Stimulated activated CD8-positive, alpha-beta memory T cell treated with anti-CD3 and anti-CD28 coated beads, Interleukin-2, amount 100 ng/mL, for 1 hour (primary cell): ENCODE results near the gene GUCY2C.
"Not testable (repeated sequence)": the region's sequence is repeated elsewhere in the genome, so short reads cannot be mapped to it uniquely, and the experiment has no call there.

ENCODE experiments used
- DNase-seq, 2 donors: peaks; one replicate each; pipeline ENCODE4 v3.0.0-alpha.2; 2020; ENCODE audit warnings: low read depth in 2 of 2

Gene GUCY2C

DNA sequence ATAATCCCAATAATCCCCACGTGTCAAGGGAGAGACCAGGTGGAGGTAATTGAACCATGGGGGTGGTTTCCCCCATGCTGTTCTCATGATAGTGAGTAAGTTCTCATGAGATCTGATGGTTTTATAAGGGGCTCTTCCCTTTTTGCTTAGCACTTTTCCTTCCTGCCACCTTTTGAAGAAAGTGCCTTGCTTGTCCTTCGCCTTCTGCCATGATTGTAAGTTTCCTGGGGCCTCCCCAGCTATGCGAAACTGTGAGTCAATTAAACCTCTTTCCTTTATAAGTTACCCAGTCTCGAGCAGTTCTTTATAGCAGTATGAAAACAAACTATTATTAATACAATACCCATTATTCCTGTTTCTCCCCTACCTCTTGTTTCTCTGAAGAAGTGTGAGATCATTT lies 14.2 kb downstream of the GUCY2C start:
- DNase-seq, result not testable (repeated sequence)

DNA sequence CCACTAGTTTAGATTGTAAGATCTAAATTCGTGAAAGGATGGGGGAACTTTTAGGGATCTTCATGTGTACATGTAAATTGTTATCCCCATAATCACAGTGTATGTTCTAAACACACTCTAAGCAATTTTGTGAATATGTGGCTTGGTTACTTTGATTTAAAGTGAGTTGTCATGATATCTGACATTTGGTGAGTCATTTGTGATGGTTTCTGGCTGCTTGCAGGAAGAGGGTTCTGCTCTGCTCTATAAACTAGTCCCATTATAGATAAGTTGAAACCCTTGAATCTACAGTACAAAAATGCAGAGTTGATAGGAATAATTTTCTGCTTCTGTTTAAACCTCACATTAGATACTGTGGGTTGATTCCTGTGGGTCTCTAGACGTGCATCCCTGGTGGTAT lies 14.8 kb downstream of the GUCY2C start:
- DNase-seq, result no peak

- DNase-seq, result no peak
Measured at GRCh38 chr12:14681190-14681589, 15.2 kb downstream of the GUCY2C start.

GRCh38 chr12:14678547-14679150 lies 17.8 kb downstream of the GUCY2C start:
- no peak for DNase-seq

DNA sequence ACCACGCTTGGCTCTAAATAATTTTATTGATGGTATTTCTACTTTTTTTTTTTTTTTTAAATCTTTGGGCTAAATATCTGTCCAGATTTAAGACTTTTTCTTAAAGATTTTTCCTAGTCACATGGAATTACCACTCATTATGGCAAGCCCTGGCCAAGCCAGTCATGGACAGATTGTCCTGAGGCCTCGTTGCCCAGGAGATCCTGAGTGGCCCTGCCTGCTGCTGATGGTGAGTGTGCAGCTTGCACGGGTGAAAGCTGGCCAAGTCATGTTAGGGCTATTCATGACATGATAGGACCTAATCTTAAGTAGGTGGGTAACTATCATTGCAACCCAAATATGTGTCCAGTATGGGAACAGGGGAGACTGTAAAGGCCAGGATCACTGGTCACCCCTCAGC lies 27.8 kb downstream of the GUCY2C start:
- DNase-seq, result no peak

DNA sequence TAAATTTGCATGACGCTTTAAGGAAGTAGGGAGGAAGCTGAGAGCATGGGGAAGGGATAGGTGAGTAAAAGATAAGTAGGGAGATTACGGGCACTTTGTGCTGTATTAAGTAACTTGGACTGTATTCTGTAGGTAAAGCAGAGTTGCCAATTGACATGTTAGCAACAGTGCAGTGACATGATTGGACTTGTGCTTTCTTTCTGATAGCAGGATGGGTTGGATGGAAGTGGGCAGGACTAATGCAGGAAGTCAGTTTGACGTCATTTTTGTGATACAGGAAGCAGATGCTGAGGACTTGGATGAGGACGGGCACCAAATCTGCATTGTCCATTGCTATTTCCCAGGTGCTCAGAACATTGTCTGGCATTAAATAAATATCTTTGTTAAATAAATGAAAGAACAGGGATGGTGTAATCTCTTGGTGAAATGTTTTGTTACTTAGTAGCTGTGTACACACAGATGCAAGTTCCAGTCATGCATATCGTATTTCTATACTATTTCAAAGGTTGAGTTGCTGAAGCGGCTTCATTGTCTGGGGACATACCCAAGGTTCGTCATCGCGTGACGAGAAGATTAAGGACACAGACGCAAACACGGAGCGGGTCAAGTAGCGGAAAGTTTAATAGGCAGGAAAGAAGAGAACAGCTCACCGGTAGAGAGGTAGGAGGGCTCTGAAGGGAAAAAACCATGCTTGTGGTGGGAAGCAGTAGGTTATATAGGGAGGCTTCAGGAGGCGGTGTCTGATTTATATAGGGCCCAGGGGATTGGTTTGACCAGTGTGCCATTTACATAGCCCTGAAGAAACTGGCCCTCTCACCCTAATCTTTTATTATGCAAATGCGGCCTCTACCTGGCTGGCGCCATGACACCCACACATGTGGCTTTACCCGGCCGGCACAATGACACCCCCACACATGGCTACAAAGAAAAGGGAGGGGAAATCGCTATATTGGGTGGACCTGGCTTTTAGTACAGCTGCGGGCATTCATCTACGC lies 30.7 kb downstream of the GUCY2C start:
- DNase-seq, result no peak

GRCh38 chr12:14664434-14665023 lies 31.9 kb downstream of the GUCY2C start:
- DNase-seq, result no peak

GRCh38 chr12:14663002-14663401 lies 33.4 kb downstream of the GUCY2C start:
- no peak for DNase-seq

DNA sequence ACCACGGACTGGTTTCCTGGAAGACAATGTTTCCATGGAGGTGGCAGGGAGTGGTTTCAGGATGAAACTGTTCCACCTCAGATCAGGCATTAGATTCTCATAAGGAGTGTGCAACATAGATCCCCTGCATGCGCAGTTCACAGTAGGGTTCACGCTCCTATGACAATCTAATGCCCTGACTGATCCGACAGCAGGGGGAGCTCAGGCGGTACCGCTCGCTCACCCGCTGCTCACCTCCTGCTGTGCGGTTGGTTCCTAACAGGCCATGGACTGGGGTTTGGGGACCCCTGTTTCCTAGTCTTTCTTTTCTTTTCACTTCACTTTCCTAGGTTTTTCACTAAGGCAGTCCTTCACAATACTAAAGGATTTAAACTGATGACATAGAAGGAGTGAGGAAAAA lies 39.6 kb downstream of the GUCY2C start:
- no peak for DNase-seq

GRCh38 chr12:14655284-14655683 lies 41.1 kb downstream of the GUCY2C start:
- DNase-seq, result no peak

DNA sequence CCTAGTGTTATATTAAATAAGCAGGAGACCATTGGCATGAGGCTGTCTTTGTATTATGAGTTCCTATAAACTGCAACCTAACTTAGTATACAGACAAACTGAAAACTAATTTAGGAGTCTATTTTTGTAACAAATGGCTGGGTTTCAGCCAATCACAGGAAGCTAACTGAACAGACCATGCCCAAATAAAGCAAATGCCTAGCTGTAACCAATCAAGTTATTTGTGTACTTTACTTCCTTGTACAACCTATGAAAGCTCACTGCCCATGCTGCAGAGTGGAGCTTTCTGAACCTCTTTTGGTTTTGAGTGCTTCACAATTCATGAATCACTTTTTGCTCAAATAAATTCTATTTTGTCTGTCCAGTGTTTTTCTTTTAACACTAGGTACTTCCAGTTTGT lies 41.6 kb downstream of the GUCY2C start:
- no peak for DNase-seq

DNA sequence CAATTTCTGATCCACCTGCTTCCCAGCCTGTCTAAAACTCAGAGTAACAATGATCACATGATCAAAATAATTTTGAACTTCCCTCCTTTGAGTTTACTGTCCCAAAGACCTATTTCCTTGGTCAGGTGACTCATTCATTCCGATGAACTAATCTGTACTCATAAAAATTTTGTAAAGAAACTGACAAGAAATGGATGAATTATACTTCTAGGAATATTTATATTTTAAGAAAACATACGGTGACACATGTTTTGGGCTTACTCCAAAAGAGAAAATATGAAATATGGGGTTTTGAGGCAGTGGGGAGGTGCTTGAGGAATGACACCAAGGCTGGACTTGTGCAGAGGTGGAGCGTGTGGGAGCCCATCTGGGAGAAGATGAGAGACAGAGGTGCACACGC lies 42.0 kb downstream of the GUCY2C start:
- DNase-seq, result no peak

DNA sequence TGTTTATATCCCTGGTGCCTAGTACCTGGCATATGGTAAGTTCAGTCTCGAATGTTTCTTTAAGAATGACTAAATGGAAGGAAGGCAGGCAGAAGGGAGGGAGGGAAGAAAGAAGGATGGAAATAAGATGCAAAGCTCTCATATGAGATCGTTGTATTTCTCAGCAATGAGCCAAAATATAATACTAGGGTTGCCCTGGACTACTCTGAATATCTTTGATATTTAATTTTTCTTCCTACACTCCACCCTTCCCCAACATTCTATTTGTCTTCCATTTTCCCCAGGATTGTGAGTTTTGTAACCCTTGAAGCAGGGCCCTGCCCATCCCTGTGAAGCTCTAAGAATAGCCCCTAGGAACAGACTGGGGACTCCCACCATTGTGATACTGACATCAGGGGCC lies 43.9 kb downstream of the GUCY2C start:
- DNase-seq, result no peak

- no peak for DNase-seq
Measured at GRCh38 chr12:14651371-14651770, 45.0 kb downstream of the GUCY2C start.

- no peak for DNase-seq
Measured at GRCh38 chr12:14650789-14651188, 45.6 kb downstream of the GUCY2C start.

DNA sequence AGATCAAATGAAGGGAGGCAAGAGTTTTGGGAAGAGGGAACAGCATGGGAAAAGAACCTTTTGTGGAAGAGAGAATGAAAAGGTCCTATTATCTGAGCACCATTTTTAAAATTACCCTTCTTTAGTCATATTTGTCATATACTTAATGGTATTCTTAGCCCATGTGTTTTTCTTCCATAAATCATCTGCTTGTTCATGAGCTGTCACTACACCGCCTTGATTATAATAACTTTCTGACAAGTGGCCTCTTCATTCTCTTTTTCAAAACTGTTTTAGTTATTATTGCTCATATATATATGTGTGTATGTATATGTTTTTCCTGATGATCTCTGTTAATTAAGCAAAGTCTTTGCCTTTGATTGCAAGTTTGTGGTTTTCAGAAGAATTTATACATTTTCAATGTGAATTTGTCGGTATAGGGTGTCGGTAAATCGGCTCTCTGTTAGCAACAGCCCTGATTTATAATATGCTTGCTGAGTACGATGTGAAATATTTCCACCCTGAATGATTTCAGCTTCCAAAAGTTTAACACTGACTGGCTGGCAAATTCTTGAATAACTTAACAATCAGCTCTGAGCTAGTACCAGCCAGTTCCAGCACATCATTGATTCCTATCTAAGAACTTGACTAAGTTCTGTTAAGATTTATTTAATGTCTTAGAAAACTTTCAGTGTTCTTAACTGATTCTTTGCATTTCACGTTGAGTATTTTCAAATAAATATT lies 49.2 kb downstream of the GUCY2C start:
- DNase-seq, result no peak

DNA sequence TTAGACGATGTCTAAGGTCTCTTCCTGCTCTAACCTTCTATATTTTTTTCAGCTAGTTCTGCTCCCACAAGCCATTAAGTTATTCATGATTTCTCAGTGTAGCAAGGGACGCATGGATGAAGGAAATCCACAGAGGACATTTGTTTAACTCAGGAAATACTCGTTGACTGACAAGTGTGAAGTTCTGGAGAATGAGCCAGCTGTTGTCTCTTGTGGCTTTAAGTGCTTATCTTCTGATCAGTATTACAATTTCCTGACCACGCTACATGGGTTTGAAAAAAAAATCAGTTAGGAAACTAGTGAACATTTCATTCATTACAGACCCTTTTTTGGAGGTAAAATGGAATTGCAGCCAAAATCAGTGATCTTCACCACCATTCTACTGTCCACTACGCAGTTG lies 53.1 kb downstream of the GUCY2C start:
- no peak for DNase-seq

DNA sequence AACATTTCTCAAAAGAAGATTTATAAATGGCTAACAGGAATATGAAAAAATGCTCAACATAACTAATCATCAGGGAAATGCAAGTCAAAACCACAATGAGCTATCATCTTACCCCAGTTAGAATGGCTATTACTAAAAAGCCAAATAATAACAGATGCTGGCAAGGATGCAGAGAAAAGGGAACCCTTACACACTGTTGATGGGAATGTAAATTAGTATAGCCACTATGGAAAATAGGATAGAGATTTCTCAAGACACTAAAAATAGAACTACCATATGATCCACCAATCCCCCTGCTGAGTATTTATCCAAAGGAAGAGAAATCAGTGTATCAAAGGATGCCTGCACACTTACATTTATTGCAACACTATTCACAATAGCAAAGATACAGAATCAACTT lies 58.3 kb downstream of the GUCY2C start:
- no peak for DNase-seq

DNA sequence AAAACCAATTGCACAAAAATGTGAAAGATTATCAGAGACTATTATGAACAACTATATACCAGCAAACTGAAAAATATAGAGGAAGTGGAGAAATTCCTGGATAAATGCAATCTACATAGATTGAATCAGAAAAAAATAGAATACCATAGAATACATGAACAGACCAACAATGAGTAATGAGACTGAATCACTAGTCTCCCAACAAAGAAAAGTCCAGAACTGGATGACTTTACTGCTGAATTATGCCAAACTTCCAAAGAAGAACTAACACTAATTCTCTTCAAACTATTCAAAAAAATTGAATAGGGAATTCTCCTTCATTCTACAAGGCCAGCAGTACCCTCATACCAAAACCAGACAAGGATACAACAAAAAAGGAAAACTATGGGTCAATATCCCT lies 60.6 kb downstream of the GUCY2C start:
- no peak for DNase-seq

DNA sequence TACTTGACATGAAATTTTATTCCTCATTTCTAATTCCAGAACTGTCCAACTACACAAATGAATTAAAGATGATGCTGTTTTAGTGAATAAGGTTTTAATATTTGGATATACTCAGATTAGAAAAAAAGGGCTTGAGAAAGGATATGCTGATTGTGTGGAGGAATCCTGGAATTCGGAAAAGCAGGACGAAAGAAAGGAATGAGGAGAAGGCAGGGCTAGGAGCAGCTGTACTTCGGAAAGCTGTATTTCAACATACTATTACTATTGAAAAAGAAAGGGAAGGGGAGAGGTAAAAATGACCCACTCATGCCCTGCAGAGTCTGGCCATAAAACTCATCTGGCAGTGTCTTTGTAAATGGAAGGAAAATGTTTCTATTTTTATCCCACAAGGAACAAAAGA lies 65.6 kb downstream of the GUCY2C start:
- DNase-seq, result no peak

GRCh38 chr12:14629832-14630710 lies 66.3 kb downstream of the GUCY2C start:
- peak; percentile 24 to 28 for DNase-seq
